Measurements from ENCODE around the gene SF3A1.

- TF ChIP-seq, protein P1, sequence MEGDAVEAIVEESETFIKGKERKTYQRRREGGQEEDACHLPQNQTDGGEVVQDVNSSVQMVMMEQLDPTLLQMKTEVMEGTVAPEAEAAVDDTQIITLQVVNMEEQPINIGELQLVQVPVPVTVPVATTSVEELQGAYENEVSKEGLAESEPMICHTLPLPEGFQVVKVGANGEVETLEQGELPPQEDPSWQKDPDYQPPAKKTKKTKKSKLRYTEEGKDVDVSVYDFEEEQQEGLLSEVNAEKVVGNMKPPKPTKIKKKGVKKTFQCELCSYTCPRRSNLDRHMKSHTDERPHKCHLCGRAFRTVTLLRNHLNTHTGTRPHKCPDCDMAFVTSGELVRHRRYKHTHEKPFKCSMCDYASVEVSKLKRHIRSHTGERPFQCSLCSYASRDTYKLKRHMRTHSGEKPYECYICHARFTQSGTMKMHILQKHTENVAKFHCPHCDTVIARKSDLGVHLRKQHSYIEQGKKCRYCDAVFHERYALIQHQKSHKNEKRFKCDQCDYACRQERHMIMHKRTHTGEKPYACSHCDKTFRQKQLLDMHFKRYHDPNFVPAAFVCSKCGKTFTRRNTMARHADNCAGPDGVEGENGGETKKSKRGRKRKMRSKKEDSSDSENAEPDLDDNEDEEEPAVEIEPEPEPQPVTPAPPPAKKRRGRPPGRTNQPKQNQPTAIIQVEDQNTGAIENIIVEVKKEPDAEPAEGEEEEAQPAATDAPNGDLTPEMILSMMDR (IDR thresholded peaks at IDR 0.05) = no peak
- no peak for TF ChIP-seq POLR2A (IDR thresholded peaks at IDR 0.05)
Measured at GRCh38 chr22:30368420-30368819, 11.7 kb upstream of the SF3A1 start.

Measured in testis (tissue), 2 donors.